ENCODE measurements around the gene ZKSCAN1.

The ZKSCAN1 gene

GRCh38 chr7:100088621-100089457 lies 73.4 kb downstream of the ZKSCAN1 start, which contains the start of gene COPS6:
Gene COPS6 (plus strand): TSS chr7:100088969. CDS start chr7:100088991, 22 bp downstream.
- H3K27me3 Mint-ChIP-seq, result peaks cover 3% of the 10 kb centered on the region
- peak; percentile 38 for ATAC-seq
- H3K27ac Mint-ChIP-seq, result peak within 1 kb of the TSS; percentile 96
- peaks cover 40% of the 10 kb centered on the region for H3K36me3 Mint-ChIP-seq (ENCODE audit: low read depth)
- DNase-seq, result peak; percentile 94
- peak within 1 kb of the TSS; percentile 95 for H3K4me3 Mint-ChIP-seq
- H3K9me3 Mint-ChIP-seq, result no peaks in the 10 kb centered on the region
- H3K4me1 Mint-ChIP-seq, result peaks cover 47% of the 10 kb centered on the region

DNA sequence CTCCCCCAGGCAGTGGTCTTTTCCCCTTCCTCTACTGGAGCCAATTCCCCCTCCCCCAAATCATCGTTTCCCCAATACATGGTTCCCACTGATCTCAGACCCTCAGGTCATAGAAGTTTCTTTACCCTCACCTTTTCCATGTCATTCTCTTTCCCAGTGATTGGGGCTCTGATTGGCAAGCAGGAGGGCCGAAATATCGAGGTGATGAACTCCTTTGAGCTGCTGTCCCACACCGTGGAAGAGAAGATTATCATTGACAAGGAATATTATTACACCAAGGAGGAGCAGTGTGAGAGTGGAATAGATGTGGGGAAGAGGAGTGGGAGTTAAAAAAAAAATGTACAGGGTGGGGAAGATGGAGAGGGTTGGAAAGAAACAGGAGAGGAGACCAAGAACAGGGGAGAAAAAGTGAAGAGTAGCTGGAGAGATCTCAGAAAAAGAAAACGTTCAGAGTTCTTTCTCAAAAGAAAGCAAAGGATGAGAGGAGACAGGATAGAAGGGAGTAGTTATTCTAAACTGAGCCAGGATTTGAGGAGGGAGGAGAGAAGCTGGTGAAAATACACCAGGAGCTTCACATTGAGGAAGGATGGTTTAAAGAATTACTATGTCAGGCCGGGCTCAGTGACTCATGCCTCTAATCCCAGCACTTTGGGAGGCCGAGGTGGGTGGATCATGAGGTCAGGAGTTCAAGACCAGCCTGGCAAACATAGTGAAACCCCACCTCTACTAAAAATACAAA lies 74.2 kb downstream of the ZKSCAN1 start:
- no peaks in the 10 kb centered on the region for H3K9me3 Mint-ChIP-seq
- ATAC-seq, result no peak
- H3K4me3 Mint-ChIP-seq, result peak overlapping the region; percentile 95
- peaks cover 3% of the 10 kb centered on the region for H3K27me3 Mint-ChIP-seq
- peaks cover 47% of the 10 kb centered on the region for H3K36me3 Mint-ChIP-seq (ENCODE audit: low read depth)
- no peak for DNase-seq
- H3K27ac Mint-ChIP-seq, result peak overlapping the region; percentile 96
- peaks cover 47% of the 10 kb centered on the region for H3K4me1 Mint-ChIP-seq

DNA sequence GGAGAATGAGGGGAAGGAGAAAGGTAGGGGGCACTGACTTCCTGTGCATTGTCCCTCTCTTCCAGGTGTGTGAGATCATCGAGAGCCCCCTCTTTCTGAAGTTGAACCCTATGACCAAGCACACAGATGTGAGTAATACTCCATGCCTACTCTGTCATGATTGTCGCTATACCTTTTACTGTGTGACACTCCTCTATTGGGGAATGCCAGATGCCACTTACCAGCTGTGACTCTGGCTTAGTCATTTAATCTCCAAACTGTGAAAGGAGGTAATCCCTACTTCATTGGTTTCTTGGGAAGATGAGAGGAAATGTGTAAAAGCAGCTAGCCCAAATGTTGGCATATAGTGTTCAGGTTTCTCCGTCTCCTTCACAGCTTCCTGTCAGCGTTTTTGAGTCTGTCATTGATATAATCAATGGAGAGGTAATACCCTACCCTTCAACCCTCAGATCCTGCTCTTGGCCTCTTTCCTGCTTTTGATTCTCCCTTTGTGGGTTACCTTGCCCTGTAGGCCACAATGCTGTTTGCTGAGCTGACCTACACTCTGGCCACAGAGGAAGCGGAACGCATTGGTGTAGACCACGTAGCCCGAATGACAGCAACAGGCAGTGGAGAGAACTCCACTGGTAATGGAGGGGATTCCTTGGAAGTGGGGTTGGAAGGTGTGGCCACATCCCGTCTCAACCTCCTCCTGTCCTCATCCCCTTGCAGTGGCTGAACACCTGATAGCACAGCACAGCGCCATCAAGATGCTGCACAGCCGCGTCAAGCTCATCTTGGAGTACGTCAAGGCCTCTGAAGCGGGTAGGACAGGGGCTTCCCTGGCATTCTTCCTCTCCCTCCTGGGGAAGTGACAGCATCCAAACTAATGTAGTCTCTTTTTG lies 75.4 kb downstream of the ZKSCAN1 start:
- Mint-ChIP-seq H3K9me3 (no peaks in the 10 kb centered on the region), H3K36me3 (ENCODE audit: low read depth) (peaks cover 57% of the 10 kb centered on the region), H3K27ac (peak overlapping the region; percentile 63), H3K4me3 (peak overlapping the region; percentile 49), H3K27me3 (peaks cover 3% of the 10 kb centered on the region), H3K4me1 (peaks cover 50% of the 10 kb centered on the region)
- DNase-seq, result no peak
- ATAC-seq, result peak; percentile 37
